ENCODE data around the gene ZNF396.

ZNF396 gene

DNA sequence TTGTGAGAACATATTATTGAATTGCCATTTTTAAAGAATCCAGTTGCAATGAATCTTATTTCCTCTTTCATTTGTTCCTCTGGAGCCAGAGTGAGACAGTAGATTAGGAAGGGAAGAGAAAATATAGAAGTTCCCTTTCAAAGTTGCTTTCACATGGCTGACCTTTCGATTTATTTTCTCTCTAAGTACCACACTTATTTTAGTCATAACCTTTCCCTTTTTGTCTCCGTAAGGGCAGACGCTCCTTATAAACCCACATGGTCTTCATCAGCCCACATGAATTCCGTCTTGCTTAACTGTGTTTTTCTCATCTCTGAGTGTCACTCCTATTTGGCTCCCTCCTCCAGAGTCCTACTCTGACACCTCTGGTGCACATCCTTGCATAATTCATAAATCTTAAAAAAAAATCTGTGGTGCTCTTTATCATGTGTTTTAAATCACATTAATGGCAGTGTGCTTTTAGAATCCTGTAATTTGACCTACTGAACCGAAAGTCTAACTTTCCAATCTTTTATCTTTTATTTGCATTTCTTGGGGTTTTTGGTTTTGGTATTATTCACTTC lies 38.5 kb upstream of the ZNF396 start:
- no peak for DNase-seq (ENCODE audit: low read depth)
- H3K4me3 ChIP-seq (ENCODE audit: low read depth, low read length) = no peak overlapping the region
- TF ChIP-seq, protein P1, sequence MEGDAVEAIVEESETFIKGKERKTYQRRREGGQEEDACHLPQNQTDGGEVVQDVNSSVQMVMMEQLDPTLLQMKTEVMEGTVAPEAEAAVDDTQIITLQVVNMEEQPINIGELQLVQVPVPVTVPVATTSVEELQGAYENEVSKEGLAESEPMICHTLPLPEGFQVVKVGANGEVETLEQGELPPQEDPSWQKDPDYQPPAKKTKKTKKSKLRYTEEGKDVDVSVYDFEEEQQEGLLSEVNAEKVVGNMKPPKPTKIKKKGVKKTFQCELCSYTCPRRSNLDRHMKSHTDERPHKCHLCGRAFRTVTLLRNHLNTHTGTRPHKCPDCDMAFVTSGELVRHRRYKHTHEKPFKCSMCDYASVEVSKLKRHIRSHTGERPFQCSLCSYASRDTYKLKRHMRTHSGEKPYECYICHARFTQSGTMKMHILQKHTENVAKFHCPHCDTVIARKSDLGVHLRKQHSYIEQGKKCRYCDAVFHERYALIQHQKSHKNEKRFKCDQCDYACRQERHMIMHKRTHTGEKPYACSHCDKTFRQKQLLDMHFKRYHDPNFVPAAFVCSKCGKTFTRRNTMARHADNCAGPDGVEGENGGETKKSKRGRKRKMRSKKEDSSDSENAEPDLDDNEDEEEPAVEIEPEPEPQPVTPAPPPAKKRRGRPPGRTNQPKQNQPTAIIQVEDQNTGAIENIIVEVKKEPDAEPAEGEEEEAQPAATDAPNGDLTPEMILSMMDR (IDR thresholded peaks at IDR 0.05; ENCODE audit: low read depth, low read length, missing control alignments) = no peak

DNA sequence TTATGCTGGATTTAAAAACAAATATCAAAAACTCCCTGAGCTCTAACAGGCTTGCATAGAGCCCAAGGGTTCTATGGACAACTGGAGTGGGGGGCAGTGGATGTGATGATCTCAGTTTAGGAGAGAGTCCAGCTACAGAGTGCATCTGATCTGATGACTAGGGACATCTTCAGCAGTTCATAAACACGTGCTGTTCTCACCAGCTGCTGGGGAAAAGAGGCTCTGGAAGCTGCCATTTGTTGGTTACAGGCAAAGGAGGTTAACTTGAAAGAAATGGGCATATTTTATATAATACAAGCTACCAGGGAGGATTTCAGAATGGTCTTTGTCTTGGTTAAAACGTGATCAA lies 36.0 kb upstream of the ZNF396 start:
- H3K4me3 ChIP-seq (ENCODE audit: low read depth, low read length) = no peak overlapping the region
- DNase-seq (ENCODE audit: low read depth) = no peak
- TF ChIP-seq, protein P1 (IDR thresholded peaks at IDR 0.05; ENCODE audit: low read depth, low read length, missing control alignments) = no peak

- DNase-seq (ENCODE audit: low read depth) = no peak
- TF ChIP-seq, protein P1 (IDR thresholded peaks at IDR 0.05; ENCODE audit: low read depth, low read length, missing control alignments) = no peak
- H3K4me3 ChIP-seq (ENCODE audit: low read depth, low read length) = no peak overlapping the region
Measured at GRCh38 chr18:35411625-35412351, 34.7 kb upstream of the ZNF396 start.

DNA sequence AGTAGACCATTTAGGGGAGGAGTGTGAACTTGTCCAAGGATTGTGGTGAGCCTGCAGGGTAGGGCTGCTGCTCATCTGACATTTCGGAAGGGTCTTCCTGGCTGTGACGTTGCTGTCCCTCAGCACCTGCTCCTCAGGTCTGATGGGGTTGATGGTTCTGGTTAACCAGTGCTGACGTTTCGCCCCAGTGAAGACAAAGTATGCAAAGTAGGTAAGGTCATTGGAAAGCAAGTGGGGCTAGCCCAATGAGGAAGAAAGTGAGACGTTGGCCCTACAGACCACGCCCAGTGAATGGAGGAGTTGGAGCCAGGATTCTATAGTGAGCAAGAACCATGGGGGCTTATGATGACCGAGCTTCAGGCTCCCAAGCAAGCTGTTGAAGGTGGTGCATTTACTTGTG lies 33.4 kb upstream of the ZNF396 start:
- TF ChIP-seq, protein P1 (IDR thresholded peaks at IDR 0.05; ENCODE audit: low read depth, low read length, missing control alignments) = no peak
- no peak overlapping the region for H3K4me3 ChIP-seq (ENCODE audit: low read depth, low read length)
- no peak for DNase-seq (ENCODE audit: low read depth)

DNA sequence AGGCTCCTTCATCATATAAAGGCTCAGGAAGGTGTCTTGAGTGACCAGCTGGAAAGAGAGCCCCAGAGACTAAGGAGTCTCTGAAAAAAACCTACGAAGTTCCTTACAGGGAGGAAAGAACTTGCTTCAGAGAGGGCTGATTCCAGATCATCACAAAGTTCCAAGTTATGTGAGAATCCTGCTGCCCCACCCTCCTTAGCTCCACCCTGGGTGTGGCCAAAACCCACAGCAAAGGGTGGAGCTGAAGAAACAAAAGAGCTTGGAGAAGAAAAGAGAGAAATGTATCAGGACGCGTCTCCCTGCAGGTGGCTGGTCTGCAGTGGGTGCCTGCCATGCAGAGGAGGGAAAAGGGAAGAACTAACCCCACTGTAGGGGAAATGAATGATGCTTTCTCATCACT lies 32.8 kb upstream of the ZNF396 start:
- no peak overlapping the region for H3K4me3 ChIP-seq (ENCODE audit: low read depth, low read length)
- no peak for DNase-seq (ENCODE audit: low read depth)
- TF ChIP-seq, protein P1 (IDR thresholded peaks at IDR 0.05; ENCODE audit: low read depth, low read length, missing control alignments) = no peak

- no peak overlapping the region for H3K4me3 ChIP-seq (ENCODE audit: low read depth, low read length)
- DNase-seq (ENCODE audit: low read depth) = no peak
Measured at GRCh38 chr18:35408843-35409261, 31.7 kb upstream of the ZNF396 start.

More at GRCh38 chr18:35408843-35409261, 31.7 kb upstream of the ZNF396 start:
- TF ChIP-seq, protein P1 (IDR thresholded peaks at IDR 0.05; ENCODE audit: low read depth, low read length, missing control alignments) = no peak

Data from GM12864 (cell line).